ENCODE measurements around the gene MAP3K5.

DNA sequence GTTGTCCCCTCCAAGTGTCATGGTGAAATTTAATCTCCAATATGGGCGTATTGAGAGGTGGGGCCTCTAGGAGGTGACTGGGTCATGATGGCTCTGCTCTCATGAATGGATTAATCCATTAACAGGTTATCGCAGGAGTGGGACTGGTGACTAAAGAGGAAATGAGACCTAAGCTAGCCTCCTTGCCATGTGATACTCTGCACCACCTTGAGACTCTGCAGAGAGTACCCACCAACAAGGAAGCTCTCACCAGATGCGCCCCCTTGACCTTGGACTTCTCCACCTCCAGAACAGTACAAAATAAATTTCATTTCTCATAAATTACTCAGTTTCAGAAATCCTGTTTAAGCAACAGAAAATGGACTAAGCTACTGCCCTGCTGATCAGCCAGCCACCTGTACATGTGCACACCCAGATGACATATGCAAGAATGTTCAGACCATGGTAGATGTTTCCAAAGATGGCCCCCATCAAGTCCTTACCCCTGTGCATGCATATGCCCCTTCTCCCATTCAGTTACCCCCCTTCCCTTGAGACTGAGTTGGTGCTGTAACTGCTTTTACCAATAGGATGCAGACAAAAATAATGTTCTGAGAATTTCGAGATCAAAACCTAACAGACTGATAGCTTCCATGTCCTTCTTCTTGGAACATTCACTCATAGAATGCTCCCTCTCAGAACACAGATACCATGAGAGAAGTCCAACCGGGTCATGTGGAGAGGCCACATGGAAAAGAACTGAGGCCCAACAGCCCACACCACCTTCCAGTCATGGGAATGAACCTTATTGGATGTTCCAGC is 28.4 kb downstream of the MAP3K5 start:
- TF ChIP-seq CTCF (IDR thresholded peaks at IDR 0.05), result no peak
- no peak for TF ChIP-seq EP300 (IDR thresholded peaks at IDR 0.05)
